ENCODE results near the gene OLIG2.

DNA sequence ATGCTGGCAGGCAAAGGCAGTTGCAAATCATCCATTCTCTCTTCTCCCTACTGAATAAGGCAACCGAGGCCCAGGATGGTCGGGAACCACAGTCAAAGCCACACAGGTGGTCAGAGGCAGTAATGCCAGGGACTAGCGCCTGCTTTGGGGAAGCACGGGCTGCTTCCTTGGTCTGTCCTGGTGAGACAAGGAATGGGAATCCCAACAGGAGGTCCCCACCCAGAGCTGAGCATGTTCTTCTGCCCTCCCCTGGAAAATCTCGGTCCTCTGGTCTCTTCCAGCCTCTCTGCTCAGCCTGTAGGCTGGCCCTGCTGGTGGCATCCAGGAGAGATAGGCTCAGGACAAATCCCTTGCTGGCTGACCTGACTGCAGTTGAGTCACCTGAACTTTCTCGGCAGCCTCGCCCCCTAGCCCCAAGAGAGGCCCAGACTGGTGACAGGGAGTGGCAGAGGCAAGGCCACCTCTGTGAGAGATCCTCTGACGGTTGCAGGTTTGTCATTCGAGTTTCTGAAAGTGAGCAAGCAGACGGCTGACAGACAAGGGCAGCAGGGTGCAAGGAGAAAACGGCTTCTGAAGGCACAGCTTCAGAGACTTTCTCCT lies 50.0 kb downstream of the OLIG2 start:
- TF ChIP-seq, protein P1, sequence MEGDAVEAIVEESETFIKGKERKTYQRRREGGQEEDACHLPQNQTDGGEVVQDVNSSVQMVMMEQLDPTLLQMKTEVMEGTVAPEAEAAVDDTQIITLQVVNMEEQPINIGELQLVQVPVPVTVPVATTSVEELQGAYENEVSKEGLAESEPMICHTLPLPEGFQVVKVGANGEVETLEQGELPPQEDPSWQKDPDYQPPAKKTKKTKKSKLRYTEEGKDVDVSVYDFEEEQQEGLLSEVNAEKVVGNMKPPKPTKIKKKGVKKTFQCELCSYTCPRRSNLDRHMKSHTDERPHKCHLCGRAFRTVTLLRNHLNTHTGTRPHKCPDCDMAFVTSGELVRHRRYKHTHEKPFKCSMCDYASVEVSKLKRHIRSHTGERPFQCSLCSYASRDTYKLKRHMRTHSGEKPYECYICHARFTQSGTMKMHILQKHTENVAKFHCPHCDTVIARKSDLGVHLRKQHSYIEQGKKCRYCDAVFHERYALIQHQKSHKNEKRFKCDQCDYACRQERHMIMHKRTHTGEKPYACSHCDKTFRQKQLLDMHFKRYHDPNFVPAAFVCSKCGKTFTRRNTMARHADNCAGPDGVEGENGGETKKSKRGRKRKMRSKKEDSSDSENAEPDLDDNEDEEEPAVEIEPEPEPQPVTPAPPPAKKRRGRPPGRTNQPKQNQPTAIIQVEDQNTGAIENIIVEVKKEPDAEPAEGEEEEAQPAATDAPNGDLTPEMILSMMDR (IDR thresholded peaks at IDR 0.05) = no peak
- no peak for TF ChIP-seq EP300 (IDR thresholded peaks at IDR 0.05)

All from gastroesophageal sphincter (tissue), 3 donors.